HG03025 (cell line): ENCODE data around the gene SMC1A.
"Not testable (repeated sequence)": the region's sequence is repeated elsewhere in the genome, so short reads cannot be mapped to it uniquely, and the experiment has no call there.

Experiments used
- ATAC-seq: cut with Tn5 transposase; IDR thresholded peaks from one replicate; pipeline ENCODE4 v1.9.1; 2021; ENCODE audit warnings: mild to moderate bottlenecking, moderate library complexity; ENCODE audit not compliant: unreplicated experiment, low FRiP score

SMC1A gene

DNA sequence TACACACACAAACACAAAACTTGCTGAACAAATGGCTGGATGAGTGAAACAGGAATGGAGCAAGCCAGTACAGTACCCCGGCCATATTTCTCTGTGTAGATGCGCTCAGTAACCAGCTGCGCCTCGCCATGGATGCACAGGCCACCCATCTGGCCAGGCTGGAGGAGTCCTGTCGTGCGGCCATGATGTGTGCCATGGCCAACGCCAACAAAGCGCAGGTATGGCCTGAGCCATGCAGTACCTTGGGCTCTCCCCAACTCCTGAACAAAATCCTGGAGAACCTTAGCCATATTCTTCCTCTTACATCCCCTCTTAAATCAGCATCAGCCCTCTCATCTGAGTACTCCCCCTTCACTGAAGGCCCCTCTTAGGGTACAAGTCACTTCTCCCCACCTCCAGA lies 7.3 kb upstream of the SMC1A start:
- no peak for ATAC-seq

DNA sequence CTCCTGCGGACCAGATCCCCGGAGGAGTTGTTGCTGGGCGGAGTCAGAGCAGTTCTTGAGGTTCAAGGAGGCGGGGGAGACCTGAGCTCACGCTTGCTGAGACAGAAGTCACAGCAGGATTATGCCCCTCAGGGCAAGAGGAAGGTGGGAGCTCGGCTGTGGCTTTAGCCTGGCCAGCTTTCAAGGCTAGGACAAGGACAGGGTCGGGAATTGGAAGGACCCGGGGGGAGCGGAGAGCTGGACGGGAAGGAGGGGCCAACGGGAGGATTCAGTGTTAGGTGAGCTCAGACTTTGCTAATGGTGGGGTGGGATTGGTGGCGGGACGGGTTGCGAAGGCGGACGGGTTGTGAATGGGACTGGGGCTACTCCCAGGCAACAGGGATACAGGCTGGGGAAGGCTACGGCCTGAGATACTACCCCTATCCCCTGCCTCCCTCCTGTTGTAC lies 430 bp upstream of the SMC1A start, which contains the start of gene RIBC1:
TSS of gene RIBC1 (plus strand) at position 13 of the 446 bp plus-strand sequence. CDS start 3,404 bp downstream, outside the sequence.
- ATAC-seq: no peak

- peak; percentile 7 for ATAC-seq
Measured at GRCh38 chrX:53421772-53422085, 725 bp downstream of the SMC1A start.

DNA sequence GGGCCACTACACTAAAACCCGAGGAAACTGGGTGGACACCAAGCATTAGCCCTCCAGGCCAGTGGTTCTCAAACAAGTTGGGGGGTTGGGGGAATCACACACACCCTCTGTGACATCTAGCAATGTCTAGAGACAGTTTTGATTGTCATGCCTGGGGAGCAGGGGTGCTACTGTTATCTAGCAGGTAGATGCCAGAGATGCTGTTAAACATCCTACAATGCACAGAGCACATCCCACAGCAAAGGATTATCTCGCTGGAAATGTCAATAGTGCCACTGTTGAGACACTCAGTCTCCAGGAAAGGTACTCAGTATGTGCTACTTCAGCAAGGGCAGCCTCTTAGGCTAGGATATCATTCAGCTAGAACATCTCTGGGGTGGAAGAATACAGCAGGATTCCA lies 1.3 kb downstream of the SMC1A start:
- ATAC-seq: no peak

- not testable (repeated sequence) for ATAC-seq
Measured at GRCh38 chrX:53420351-53420750, 2.1 kb downstream of the SMC1A start.

GRCh38 chrX:53412446-53412845 lies 10.0 kb downstream of the SMC1A start:
- no peak for ATAC-seq

DNA sequence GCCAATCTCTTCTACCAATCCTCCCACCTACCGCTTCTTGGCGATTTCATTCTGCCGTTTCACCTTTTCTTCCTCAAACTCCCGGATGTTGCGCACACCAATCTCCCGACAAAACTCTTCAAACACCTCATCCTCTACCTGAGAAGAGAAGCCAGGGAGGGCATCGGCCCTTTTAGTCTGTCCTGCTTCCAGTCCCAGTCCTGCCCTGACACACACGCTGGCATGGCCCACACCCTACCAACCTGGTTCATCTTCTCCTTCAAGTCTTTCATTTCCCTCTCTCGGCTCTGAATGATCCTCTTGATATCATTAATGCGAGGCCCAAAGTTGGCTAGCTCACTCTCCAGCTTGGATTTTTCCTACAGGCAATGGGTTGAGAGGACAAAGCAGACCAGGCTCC lies 18.9 kb downstream of the SMC1A start:
- ATAC-seq: no peak

GRCh38 chrX:53398216-53398615 lies 24.2 kb downstream of the SMC1A start:
- ATAC-seq: no peak

- no peak for ATAC-seq
Measured at GRCh38 chrX:53395605-53396298, 26.7 kb downstream of the SMC1A start.

- ATAC-seq: no peak
Measured at GRCh38 chrX:53383376-53384076, 38.9 kb downstream of the SMC1A start.

GRCh38 chrX:53379747-53380146 lies 42.7 kb downstream of the SMC1A start:
- ATAC-seq: no peak

DNA sequence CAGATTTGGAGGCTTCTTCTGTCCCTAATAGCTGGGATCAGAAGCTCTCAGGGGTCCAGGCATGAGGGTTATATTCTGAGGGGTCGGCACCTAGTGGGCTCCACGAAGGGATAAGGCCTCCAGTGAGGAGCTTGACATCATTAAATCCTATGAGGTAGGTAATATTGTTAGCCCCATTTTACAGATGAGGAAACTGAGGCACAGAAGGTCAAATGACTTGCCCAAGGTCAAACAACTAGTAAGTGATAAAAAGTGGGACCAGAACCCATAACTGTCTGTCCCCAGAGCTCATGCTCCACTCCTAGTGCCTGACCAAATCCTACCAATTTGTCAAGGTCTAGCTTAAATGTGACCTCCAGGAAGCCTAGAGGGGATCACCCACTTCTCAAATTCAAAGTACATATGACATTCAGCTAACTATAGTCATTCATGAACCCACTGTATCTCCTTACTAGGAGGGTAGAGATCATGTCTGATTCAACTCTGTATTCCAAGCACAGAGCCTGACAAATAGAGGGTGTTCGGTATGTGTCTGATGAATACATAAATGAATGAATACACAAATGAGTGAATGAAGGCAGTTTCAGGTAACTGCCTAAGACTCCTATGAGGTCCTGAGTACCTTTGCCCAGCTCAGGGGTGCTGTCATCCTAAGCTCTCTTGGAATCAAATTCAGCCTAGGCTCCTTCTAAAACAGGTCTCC lies 43.3 kb downstream of the SMC1A start:
- ATAC-seq: no peak

DNA sequence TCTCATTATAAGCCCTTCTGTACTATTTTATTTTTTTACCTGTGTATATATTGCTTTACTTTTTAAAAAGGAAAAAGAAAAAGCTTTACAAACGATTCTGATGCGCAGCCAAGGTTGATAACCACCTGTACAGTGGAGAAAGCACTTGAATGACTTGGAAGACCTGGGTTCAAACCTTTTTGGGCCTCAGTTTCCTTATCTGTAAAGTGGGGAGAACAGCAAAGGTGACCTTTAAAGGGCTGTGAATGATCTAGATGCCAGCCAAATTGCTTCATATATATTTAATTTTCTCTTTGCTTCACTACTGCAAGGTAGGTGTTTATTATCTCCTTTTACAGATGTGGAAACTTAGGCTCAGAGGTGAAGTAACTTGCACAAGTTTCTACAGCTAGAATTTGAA lies 45.0 kb downstream of the SMC1A start:
- ATAC-seq: no peak

DNA sequence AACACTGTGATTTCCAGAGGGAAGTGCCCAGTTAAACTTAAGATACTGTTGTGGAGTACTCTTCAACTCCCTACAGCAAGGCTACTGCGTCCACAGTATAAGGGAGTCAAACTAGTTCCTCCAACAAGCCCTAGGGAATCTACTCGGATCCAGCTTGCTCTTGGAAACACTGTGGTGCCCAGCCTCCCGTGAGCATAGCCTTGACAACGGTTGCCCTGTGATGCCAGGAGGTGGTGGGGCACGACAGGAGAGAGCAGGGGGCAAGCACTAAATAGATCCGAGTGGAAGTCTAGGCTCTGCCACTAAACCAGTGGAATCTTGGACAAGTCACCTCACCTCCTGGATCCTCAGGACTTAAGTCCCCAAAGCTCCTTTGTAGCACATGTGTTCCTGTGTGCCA lies 45.6 kb downstream of the SMC1A start:
- no peak for ATAC-seq

DNA sequence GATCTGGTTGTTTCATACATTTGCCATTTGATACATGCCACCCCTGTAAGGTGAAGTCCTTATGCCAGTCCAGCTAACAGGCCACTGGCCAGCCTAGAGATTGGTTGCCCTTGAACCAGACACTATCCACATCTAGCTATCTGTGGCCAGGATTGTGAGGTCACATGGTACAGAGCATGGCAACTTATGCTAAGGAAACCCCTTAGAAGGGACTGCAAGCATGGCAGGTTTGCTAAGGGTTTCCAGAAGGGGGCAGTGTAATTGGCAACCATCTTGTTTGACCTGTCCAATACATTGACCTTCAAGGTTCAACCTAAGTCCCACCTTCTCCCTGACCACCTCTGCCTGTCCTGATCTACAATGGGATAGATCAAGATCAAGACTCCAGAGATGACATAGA lies 47.5 kb downstream of the SMC1A start:
- ATAC-seq: no peak

- no peak for ATAC-seq
Measured at GRCh38 chrX:53374222-53374820, 48.1 kb downstream of the SMC1A start.

DNA sequence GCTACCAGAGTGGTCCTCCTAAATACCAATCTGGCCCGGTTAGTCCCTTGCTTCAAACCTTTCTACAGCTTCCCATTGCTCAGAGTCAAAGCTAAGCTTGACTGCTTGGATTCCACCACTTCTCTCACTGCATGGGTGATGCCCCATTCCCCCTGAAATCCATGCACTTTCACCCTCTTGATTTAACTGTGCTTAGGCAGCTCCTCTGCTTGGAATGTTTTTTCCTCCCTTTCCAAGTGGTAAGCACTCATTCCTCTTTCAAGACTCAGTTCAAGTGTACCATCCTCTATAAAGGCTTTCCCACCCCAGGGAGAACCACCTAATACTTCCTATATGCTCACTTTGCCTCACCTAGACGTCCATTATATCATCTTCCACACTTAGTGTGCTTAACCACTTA lies 49.1 kb downstream of the SMC1A start:
- no peak for ATAC-seq

- not testable (repeated sequence) for ATAC-seq
Measured at GRCh38 chrX:53366454-53366853, 56.0 kb downstream of the SMC1A start.

- ATAC-seq: no peak
Measured at GRCh38 chrX:53362449-53362848, 60.0 kb downstream of the SMC1A start.

DNA sequence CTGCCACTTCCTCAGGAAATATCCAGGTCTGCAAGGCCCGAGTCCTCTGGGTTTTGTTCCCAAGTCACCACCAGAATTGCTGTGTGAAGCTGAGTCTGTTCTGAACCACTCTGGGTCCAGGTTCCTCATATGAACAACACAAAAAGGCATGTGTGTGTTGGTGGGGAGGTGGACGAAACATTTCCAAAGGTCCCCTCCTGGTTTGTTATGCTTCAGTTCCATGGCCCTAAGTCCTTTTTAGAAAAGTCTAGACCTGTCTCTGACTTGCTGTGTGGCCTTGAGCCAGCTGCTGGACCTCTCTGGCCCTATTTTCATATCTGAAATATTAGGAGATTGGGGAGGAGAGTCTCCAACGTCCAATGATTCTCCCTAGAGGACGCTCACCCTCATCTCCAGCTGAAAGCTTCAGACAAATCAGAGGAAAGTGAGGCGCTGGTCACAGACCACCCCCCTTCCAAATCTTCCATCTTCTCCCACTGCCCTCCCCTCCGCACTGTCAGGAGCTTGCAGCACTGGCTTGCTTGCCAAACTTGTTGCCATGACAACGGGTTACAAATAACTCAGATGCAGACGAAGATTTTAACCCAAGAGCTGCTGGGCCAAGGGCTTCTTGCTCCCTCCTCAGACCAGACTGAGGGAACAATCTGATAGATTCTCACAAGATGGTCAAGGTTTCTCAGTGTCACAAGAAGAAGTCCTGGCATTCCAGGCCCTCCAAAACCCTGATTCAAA lies 64.5 kb downstream of the SMC1A start:
- ATAC-seq: no peak

DNA sequence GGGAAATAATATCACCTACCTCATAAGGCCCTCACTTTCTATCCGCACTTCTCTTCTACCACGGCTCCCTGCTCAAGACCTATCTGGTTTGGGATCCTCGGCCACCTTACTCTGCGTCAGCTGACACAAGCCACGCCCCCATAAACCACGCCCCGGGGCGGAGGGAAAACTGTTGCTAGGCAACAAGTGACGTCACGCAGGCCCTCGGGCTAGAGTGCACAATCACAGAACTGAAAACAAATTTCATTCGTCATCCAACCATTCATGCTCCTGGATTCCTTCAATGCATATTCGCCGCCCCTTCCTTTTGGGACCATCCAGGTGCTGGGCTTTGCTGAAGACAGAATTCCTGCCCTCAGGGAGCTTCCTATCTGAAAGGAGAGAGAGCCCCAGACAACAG lies 66.3 kb downstream of the SMC1A start:
- ATAC-seq: no peak
